HG03159 (cell line): ENCODE measurements around the gene SNRPA1.

Source experiments
- ATAC-seq: cut with Tn5 transposase; IDR thresholded peaks from one replicate; pipeline ENCODE4 v1.9.1; 2021; ENCODE audit warnings: mild to moderate bottlenecking, moderate library complexity; ENCODE audit not compliant: unreplicated experiment

SNRPA1 gene

DNA sequence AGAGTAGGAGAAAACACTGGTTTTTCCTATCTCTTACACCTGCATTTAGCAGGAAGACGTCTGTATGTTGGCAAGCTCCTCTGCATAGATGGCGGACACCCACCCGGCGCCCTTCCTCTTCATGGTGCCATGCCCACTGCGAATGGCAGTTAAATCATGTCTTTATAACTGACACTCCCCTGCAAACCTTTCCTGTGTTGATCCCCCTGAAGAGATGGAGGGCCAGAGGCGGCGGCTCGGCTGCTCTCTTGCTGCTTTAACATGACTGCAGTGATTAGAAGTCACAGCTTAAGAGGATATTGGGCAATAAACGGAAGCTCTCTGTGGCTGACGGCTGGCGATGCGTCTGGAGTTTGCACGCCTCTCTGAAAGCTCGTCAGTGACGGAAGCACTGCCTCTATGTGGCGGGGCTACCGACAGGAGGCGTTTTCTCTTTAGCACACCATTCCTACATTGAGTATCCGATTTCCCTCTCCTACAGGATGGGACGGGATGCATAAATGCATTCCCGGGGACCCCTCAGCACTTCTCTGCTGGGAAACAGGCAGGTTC is 25.5 kb upstream of the SNRPA1 start:
- ATAC-seq: no peak

DNA sequence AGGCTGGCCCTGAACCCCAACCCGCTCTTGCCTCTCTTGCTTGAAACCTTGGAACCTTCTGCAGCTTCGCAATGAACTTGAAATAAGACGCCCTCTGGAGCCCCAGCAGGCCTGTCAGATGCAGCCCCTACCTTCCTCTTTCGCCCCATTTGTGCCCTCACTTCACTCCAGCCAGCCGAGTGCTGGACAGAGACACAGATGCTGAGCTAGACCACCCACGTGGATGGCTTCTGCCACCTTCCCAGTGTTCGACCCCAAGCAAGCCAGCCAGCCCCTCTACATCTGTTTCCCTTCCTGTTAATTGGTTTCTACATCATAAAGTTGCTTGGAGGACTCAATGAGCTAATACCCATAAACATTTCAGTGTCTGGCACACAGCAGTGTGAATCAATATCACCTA is 23.8 kb upstream of the SNRPA1 start:
- no peak for ATAC-seq

DNA sequence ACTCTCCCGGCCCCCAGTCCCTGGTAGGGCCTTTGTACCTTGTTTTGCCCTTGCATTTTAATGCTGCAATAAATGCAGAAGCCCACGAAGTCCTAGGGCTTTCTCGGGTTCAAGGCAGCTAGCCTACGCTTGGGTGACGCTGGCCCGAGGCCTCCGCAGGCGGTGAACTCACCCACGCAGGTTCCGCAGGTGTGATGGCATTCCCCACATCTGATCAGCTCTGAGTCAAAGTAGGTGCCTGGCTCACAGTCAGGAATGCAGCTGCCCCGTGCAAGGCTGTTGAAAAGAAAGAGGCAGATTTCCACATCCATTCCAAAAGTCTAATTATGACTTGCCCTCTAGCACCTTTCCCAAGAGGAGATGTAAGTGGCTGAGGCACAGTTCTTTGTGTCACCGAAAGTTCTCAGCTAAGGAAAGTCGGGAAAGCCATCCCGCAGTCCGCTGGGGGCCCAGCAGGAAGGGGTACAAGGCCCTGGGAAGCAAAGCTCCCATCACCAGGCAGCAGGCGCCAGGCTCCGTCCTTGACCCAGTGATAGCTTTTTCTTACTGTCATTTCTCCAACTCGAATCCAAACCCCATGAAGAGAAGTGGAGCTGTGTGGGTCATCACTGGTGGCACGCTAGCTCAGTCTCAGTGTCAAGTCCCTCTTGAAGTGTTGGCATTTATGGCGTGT is 23.2 kb upstream of the SNRPA1 start:
- no peak for ATAC-seq

DNA sequence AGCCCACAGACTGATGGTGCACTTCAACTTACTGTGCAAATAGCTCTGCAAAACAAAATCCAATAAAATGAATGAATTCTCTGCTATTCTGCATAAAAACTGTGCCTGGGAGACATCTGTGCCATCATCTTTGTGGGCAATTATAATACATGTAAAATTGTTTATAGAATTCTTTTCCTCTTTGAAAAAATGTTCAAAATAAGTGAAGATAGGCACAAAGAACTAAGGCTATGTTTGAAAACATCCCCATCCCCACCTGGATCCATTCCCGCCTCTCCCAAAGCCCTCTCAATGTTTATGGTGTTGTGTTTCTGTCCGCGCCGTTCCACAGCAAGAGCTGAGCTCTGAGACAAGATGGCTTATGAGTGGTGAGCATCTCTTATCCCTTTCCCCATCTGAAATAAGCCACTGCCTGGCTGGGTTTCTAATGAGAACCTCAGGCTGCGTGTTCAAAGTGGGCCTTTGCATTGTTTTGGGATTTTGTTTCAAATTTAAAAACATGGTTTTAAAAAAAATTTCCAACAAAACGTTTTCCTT is 22.4 kb upstream of the SNRPA1 start:
- no peak for ATAC-seq

DNA sequence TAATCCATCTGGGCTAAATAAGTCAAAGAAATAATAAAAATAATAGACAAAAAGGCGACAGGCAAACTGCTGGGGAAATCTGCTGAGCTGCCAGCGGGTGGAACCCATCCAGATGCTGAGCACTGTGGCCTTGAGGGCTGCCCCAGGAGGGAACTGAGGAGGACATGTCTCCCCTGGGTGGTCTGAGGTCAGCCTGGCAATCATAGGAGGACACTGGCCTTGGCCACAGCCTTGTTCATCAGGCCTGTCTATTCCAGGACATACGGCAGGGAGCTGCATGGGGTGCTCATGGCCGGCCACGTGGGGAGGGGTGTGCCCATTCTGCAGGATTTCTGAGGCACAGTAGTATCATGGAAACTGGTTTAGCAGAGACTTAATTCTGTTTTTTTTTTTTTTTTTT is 21.5 kb upstream of the SNRPA1 start:
- ATAC-seq: no peak

DNA sequence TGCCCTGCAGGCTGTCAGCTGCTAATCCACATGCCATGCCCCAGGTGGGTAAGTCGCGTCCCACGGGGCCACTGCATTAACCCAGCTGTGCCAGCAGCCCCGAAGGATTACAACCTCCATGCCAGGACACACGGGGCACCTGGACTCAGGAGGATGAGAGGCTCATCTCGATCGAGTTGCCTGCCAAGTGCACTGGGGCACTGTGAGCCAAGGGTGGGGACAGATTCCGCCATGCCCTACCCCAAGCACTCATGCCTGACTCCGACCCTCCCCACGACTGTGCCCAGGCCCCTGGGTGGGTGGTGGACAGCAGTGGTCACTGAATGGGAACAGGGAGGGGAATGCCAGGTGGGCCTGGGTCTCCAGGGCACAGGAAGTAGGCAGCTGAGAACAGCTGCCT is 20.7 kb upstream of the SNRPA1 start:
- no peak for ATAC-seq

DNA sequence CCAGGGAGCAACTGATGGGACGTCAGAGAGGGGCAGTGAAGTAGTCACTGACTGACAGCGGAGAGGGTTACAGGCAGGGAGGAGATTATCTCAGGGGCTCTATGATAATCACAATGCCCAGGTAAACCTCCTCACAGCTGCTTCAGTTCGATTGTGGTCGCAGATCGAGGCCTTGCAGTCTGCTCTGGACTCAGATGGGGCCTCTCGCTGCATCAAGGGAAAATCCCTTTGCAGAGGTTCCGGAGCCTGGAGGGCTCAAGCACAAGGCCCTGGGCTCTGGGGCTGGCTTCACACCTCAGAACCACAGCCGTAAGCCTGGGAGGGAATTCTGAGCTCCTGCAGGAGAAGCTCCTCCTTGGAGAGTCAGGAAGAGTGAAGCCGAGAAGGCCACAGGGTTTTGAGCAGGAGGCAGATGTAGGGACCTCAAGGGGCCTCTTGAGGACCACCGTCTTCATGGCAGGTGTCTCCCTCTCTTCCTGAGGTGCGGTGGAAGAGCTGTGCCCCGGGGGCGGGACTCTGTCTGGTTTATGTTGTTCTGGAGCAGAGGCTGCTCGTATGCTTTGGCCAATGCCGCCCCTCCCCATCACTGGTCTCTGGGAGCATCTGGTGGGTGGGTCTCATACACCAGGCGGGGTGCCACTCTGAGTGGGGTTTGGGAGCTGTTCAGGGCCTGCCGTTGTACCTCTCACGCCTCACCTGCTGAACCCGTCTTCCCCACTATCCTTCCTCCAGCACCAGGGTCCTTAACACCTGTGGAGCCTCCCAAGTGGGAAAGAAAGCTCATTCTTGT is 19.5 kb upstream of the SNRPA1 start:
- no peak for ATAC-seq

DNA sequence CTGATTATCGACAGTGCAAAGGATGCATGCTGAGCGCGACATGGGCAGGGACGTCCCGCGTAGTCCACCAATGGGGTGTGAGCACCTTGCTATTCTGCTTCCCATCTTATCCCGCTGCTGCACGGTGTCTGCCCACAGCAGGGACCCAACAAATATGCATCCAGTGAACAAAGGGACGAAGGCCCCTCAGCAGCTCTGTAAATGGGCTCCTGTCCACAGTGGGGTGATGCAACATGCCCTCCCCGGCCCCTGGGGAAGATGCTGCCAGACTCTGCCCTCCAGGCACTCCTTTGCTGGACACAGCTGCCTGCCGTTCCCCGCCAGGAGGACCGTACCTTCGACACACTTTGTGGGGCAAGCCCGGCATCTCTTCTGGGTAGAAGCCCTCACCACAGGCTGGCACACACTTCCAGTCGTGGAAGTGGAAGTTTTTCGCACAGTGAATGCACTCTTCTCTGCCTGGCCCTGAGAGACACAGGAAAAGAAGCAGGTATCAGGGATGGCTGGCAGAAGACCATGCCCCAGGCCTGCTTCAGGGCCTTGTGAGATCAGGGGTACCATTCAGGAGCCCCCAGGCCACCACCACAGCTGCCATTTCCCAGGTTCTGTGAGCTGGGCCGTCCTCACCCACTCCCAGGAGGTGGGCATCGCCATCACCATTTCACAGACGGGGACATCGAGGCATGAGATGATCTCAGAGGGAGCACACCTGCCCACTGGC is 18.2 kb upstream of the SNRPA1 start:
- no peak for ATAC-seq

DNA sequence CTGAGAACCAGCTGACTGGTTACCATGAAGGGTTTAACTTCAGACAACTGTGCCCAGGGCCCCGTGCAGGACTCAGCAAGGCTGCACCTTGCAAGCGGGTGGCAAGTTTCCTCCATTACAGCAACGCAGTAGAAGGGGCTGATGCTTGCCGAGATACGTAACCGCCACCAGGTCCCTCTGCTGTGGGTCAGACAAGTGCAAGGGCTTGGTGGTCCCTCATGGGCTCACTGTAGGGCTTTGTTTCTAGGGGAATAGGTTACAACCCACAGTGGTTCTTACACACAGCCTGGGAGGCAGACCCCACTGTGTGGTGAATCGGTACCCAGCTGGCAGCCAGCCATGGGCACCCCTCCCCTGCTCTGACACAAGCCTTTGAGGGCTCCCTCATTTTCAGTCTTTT is 15.5 kb upstream of the SNRPA1 start:
- ATAC-seq: no peak

DNA sequence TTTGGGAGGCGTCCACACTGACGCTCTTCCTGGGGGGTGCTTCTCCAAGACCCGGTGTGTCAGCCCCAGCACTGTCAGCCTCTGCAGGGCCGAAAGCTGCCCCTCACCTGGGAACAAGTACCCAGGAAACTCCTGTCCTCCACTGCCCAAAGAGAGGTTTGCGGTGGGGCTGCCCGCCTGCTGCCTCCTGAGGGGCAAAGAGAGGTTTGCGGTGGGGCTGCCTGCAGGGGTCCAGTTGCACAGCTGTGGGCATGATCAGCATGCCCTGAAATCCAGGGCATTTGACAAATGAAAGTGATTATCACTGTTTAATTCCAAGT is 15.1 kb upstream of the SNRPA1 start:
- no peak for ATAC-seq

DNA sequence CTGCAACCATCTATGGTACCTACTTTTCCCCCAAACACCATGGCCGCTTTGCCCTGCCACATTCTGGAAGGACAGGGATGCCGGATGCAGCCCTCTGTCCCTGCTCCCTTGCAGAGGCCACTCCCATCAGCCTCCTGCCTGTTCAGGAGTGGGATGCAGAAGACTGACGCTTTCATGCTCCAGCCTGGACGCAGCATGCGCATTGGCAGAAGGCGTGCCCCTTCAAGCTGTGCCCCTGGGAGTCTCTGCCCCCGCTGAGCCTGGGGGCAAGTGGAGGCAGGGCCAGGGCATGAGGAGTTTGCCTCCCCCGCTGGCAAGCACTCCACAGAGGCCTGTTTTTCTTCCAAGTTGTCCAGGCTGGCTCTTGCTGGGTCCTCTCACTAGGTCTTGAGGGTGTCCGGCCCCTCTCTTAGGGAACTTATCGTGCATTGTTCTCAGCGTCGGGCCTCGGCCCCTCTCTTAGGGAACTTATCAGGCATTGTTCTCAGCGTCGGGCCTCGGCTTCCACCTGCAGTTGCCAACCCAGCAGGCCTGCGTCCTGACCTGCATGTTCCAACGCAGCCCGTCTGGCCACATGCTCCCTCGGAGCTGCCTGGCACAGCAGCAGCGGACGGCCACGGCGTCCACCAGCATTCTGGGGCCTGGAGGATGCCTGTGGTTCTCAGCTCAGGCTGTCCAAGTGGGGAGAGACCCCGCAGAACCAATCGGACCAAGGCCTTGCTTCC is 14.6 kb upstream of the SNRPA1 start:
- no peak for ATAC-seq

DNA sequence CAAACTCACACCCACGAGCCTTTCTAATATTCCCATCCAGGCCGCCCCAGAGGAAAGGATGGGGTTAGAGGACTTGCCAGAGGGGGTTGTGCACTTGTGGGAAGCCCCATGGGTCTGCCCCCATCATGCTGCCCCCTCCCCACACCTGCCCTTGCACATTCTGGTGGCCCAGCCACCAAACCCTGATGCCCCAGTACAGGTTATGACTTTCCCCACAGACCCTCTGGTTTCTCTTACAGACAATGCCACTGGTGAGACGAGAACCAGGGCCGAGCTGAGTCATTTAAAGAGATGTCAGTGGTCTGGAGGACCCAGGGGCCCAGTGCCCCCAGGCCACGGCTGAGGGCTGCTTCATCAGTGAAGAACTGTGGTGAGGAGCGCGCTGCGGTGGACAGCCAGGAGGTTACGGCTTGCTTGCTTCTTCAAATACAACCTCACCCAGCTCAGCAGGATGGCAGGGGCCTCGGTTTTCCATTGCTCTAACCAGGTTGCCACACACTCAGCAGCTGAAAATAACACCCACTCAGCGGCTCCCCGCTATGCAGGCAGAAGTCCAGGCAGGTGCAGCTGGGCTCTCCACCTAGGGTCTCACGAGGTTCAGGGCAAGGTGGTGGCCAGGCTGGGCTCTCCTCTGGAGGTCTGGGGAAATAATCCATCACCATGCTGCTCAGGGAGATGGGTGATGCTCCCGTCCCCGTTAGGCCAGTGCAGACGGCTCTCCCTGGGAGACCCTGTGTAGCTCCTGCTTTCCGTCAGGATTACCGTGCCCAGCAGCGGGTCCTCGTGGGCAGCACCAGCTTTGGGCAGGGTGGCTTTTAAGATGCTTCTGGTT is 13.8 kb upstream of the SNRPA1 start:
- no peak for ATAC-seq

DNA sequence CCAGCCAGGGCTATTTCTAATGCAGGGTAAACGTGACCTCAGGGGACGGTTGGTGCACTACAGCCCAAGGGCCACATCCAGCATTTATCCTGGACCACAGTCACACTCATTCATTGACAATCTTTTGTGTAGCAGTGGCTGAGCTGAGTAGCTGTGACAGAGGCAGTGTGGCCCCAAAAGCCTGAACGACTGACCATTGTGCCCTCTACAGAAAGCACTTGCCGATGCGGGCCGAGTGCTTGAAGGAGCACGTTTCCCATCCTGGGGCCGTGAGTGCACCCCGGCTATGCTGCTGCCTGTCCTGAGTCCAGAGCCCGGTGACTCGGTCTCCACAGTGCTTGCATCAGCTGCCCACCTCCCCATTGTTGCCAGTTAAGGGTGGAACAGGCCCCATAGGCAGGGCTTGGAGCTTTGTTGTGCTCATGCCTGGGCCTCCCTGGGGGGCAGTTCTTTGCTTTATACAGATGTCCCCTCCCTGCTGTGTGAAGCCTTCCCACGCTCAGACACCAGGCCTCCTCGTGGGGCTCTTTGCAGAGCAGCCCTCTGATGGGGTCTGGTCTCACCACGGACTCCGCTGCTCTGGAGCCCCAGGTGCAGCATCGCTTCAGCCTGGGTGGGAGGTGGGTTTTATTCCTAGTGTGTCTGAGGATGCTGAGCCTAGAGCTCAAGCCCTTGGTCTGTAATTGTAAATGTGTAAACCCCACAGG is 13.0 kb upstream of the SNRPA1 start:
- ATAC-seq: no peak

DNA sequence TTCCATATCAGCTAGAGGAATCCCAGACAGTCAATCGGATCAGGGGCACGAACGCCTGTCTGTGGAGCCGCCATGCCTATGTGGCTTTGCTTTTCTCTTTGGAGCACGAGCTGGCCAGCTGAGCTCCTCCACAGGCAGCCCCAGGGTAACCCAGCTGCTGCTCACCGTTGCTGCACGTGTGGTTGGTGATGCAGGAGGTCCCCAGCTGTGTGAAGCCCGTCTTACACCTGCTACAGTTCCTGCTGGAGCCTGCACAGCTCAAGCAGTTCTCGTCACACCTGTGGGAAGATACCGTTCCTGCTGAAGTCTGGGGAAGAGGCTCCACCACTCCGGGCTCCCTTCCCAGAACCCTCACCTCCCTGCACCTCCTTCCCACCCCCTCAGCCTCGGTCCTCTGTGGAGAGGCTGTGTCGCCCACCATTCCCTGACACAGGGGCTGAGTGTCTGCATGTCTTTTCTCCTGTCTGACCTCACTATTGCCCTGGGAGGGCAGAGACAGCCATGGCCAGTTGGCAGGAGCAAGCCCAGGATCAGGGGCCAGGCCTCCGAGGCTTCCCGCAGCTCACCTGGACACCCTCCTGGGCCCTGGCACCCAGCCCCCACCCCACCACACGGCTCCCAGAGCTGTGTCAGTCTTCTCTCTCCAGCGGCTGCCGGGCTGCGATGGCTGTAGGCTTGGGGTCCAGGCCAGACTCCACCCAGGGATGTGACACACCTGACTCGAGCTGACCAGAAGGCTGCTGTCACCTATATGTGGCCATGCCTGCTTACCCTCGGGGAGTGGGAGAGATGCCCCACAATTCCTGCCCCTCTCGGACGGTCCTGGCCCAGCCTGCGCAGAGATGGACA is 12.2 kb upstream of the SNRPA1 start:
- no peak for ATAC-seq

DNA sequence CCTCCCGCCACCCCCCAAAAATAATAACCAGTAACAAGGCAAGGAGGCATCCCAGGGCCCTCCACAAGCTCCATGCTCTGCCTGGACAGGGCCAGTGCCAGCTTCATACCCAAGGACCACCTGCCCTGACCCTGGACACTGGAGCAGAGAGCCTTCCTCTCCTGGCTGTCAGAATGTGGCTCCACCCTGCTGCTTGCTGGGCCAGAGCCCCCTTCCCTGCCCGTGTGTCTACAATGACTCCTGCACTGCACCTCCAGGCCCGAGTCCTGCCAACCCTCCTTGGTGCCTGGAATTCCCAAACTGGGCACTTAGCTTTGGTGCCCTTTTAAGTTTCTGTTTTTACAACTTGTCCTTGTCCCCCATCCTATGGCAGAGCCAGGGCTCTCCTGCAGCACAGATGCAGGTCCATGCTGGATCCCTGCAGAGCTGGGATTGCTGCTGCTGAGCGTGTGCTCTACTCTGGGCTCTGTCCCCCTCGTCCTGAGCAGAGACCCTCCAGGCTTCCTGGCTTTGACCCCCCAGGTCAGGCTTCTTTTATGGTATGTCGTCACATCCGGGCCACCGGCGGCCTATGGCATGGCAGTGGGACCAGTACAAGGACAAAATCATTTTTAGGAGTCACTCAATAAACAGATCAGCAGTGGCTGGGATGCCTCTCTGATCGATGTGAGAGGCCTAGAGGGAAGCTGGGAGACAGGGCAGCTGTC is 11.4 kb upstream of the SNRPA1 start:
- no peak for ATAC-seq

DNA sequence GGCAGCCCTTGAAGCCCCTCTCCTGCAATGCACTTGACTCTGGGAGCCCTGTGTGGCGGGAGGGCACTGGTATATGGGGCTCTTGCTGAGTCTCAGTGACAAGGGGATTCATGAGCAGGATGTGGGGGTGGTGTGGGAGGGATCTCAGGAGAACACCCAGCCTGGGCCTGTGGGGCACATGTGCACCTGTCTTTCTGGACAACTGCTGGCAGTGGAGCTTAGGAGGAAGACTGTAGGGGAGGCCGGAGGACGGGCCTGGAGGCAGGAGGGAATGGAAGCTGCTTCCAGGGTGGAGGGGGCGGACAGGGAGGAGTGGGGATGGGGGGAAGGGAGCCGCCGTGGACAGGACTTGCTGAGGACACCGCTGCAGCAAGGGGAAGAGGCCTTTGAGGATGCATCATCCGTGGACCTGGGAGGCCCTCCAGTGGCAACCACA is 10.8 kb upstream of the SNRPA1 start:
- no peak for ATAC-seq

DNA sequence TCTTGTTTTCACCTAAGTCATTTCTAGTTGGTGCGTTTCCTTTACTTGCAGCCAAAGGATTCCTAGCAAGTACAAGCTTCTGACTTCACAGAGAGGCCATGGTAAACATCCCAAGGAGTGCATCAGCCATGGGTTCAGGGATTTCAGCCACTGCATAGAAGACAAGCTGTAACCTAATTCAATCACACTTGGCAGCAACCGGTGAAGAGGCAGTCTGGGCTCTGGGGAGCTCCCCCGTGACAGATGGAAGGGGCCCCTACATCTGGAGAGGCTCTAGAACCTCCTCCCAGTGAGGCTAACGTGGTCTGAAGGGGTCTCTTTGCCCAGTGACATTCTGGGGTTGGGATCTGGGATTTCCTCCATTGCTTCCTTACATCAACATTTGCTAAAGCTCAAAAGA is 8.4 kb upstream of the SNRPA1 start:
- no peak for ATAC-seq
